Measurements from ENCODE around the gene KDM4C.

KDM4C gene

GRCh38 chr9:6909181-6909580, 151.4 kb downstream of the KDM4C start:
- no peak overlapping the region for H3K4me3 Mint-ChIP-seq
- H3K36me3 Mint-ChIP-seq: peaks cover 7% of the 10 kb centered on the region
- no peaks in the 10 kb centered on the region for H3K27me3 Mint-ChIP-seq
- peaks cover 15% of the 10 kb centered on the region for H3K4me1 Mint-ChIP-seq (ENCODE audit: low read depth)
- no peak overlapping the region for H3K27ac Mint-ChIP-seq
- H3K9me3 Mint-ChIP-seq (ENCODE audit: low read depth): no peaks in the 10 kb centered on the region

- peaks cover 7% of the 10 kb centered on the region for H3K36me3 Mint-ChIP-seq
- H3K4me1 Mint-ChIP-seq (ENCODE audit: low read depth): peaks cover 17% of the 10 kb centered on the region
- no peak overlapping the region for H3K27ac Mint-ChIP-seq
- H3K4me3 Mint-ChIP-seq: no peak overlapping the region
- H3K9me3 Mint-ChIP-seq (ENCODE audit: low read depth): no peaks in the 10 kb centered on the region
- H3K27me3 Mint-ChIP-seq: no peaks in the 10 kb centered on the region
These were observed 152.3 kb downstream of the KDM4C start for GRCh38 chr9:6910032-6910431.

- H3K36me3 Mint-ChIP-seq: peaks cover 5% of the 10 kb centered on the region
- H3K27me3 Mint-ChIP-seq: no peaks in the 10 kb centered on the region
- peaks cover 18% of the 10 kb centered on the region for H3K4me1 Mint-ChIP-seq (ENCODE audit: low read depth)
- H3K27ac Mint-ChIP-seq: no peak overlapping the region
- H3K9me3 Mint-ChIP-seq (ENCODE audit: low read depth): no peaks in the 10 kb centered on the region
- H3K4me3 Mint-ChIP-seq: no peak overlapping the region
These were observed 152.7 kb downstream of the KDM4C start for GRCh38 chr9:6910497-6910896.

- Mint-ChIP-seq H3K36me3 (peaks cover 14% of the 10 kb centered on the region), H3K4me3 (no peak overlapping the region), H3K27me3 (no peaks in the 10 kb centered on the region), H3K9me3 (ENCODE audit: low read depth) (no peaks in the 10 kb centered on the region), H3K4me1 (ENCODE audit: low read depth) (peaks cover 27% of the 10 kb centered on the region), H3K27ac (peak overlapping the region; percentile 59)
These were observed 154.3 kb downstream of the KDM4C start for GRCh38 chr9:6911901-6912638.

- H3K27me3 Mint-ChIP-seq: no peaks in the 10 kb centered on the region
- peaks cover 11% of the 10 kb centered on the region for H3K9me3 Mint-ChIP-seq (ENCODE audit: low read depth)
- H3K4me1 Mint-ChIP-seq (ENCODE audit: low read depth): peaks cover 41% of the 10 kb centered on the region
- H3K4me3 Mint-ChIP-seq: no peak overlapping the region
- no peak overlapping the region for H3K27ac Mint-ChIP-seq
- peaks cover 23% of the 10 kb centered on the region for H3K36me3 Mint-ChIP-seq
These were observed 157.9 kb downstream of the KDM4C start for GRCh38 chr9:6915635-6916034.

- peaks cover 32% of the 10 kb centered on the region for H3K36me3 Mint-ChIP-seq
- no peaks in the 10 kb centered on the region for H3K27me3 Mint-ChIP-seq
- H3K9me3 Mint-ChIP-seq (ENCODE audit: low read depth): peaks cover 11% of the 10 kb centered on the region
- no peak overlapping the region for H3K27ac Mint-ChIP-seq
- H3K4me3 Mint-ChIP-seq: no peak overlapping the region
- H3K4me1 Mint-ChIP-seq (ENCODE audit: low read depth): peaks cover 50% of the 10 kb centered on the region
These were observed 159.4 kb downstream of the KDM4C start for GRCh38 chr9:6917162-6917561.

GRCh38 chr9:6920041-6920440, 162.3 kb downstream of the KDM4C start:
- Mint-ChIP-seq H3K4me1 (ENCODE audit: low read depth) (peaks cover 56% of the 10 kb centered on the region), H3K27ac (no peak overlapping the region), H3K9me3 (ENCODE audit: low read depth) (peaks cover 11% of the 10 kb centered on the region), H3K27me3 (no peaks in the 10 kb centered on the region), H3K4me3 (no peak overlapping the region), H3K36me3 (peaks cover 30% of the 10 kb centered on the region)

GRCh38 chr9:6921315-6921714, 163.5 kb downstream of the KDM4C start:
- peaks cover 11% of the 10 kb centered on the region for H3K9me3 Mint-ChIP-seq (ENCODE audit: low read depth)
- no peak overlapping the region for H3K27ac Mint-ChIP-seq
- H3K36me3 Mint-ChIP-seq: peaks cover 25% of the 10 kb centered on the region
- no peak overlapping the region for H3K4me3 Mint-ChIP-seq
- peaks cover 51% of the 10 kb centered on the region for H3K4me1 Mint-ChIP-seq (ENCODE audit: low read depth)
- H3K27me3 Mint-ChIP-seq: no peaks in the 10 kb centered on the region

- no peak overlapping the region for H3K4me3 Mint-ChIP-seq
- H3K27ac Mint-ChIP-seq: no peak overlapping the region
- peaks cover 20% of the 10 kb centered on the region for H3K36me3 Mint-ChIP-seq
- peaks cover 50% of the 10 kb centered on the region for H3K4me1 Mint-ChIP-seq (ENCODE audit: low read depth)
- H3K27me3 Mint-ChIP-seq: no peaks in the 10 kb centered on the region
- peaks cover 10% of the 10 kb centered on the region for H3K9me3 Mint-ChIP-seq (ENCODE audit: low read depth)
These were observed 164.4 kb downstream of the KDM4C start for GRCh38 chr9:6922124-6922676.

- H3K27me3 Mint-ChIP-seq: no peaks in the 10 kb centered on the region
- H3K27ac Mint-ChIP-seq: no peak overlapping the region
- peaks cover 16% of the 10 kb centered on the region for H3K36me3 Mint-ChIP-seq
- peaks cover 6% of the 10 kb centered on the region for H3K9me3 Mint-ChIP-seq (ENCODE audit: low read depth)
- no peak overlapping the region for H3K4me3 Mint-ChIP-seq
- peaks cover 47% of the 10 kb centered on the region for H3K4me1 Mint-ChIP-seq (ENCODE audit: low read depth)
These were observed 164.9 kb downstream of the KDM4C start for GRCh38 chr9:6922680-6923079.

- Mint-ChIP-seq H3K4me1 (ENCODE audit: low read depth) (peaks cover 49% of the 10 kb centered on the region), H3K4me3 (no peak overlapping the region), H3K27me3 (no peaks in the 10 kb centered on the region), H3K9me3 (ENCODE audit: low read depth) (peaks cover 1% of the 10 kb centered on the region), H3K27ac (peak overlapping the region; percentile 22), H3K36me3 (peaks cover 17% of the 10 kb centered on the region)
These were observed 165.3 kb downstream of the KDM4C start for GRCh38 chr9:6923086-6923485.

- H3K9me3 Mint-ChIP-seq (ENCODE audit: low read depth): no peaks in the 10 kb centered on the region
- peaks cover 16% of the 10 kb centered on the region for H3K36me3 Mint-ChIP-seq
- no peaks in the 10 kb centered on the region for H3K27me3 Mint-ChIP-seq
- H3K27ac Mint-ChIP-seq: no peak overlapping the region
- peaks cover 49% of the 10 kb centered on the region for H3K4me1 Mint-ChIP-seq (ENCODE audit: low read depth)
- H3K4me3 Mint-ChIP-seq: no peak overlapping the region
These were observed 166.4 kb downstream of the KDM4C start for GRCh38 chr9:6924149-6924548.

GRCh38 chr9:6924988-6925563, 167.3 kb downstream of the KDM4C start:
- Mint-ChIP-seq H3K4me3 (no peak overlapping the region), H3K9me3 (ENCODE audit: low read depth) (no peaks in the 10 kb centered on the region), H3K27ac (no peak overlapping the region), H3K27me3 (no peaks in the 10 kb centered on the region), H3K36me3 (peaks cover 21% of the 10 kb centered on the region), H3K4me1 (ENCODE audit: low read depth) (peaks cover 45% of the 10 kb centered on the region)

GRCh38 chr9:6925836-6926235, 168.1 kb downstream of the KDM4C start:
- H3K27ac Mint-ChIP-seq: peak overlapping the region; percentile 18
- H3K4me1 Mint-ChIP-seq (ENCODE audit: low read depth): peaks cover 43% of the 10 kb centered on the region
- peaks cover 21% of the 10 kb centered on the region for H3K36me3 Mint-ChIP-seq
- no peaks in the 10 kb centered on the region for H3K27me3 Mint-ChIP-seq
- no peak overlapping the region for H3K4me3 Mint-ChIP-seq
- no peaks in the 10 kb centered on the region for H3K9me3 Mint-ChIP-seq (ENCODE audit: low read depth)

GRCh38 chr9:6926436-6926835, 168.7 kb downstream of the KDM4C start:
- Mint-ChIP-seq H3K4me3 (no peak overlapping the region), H3K9me3 (ENCODE audit: low read depth) (no peaks in the 10 kb centered on the region), H3K27ac (no peak overlapping the region), H3K36me3 (peaks cover 16% of the 10 kb centered on the region), H3K27me3 (no peaks in the 10 kb centered on the region), H3K4me1 (ENCODE audit: low read depth) (peaks cover 37% of the 10 kb centered on the region)

Data from activated naive CD8-positive, alpha-beta T cell (primary cell).